ENCODE results near the gene PIGU.

Gene PIGU

DNA sequence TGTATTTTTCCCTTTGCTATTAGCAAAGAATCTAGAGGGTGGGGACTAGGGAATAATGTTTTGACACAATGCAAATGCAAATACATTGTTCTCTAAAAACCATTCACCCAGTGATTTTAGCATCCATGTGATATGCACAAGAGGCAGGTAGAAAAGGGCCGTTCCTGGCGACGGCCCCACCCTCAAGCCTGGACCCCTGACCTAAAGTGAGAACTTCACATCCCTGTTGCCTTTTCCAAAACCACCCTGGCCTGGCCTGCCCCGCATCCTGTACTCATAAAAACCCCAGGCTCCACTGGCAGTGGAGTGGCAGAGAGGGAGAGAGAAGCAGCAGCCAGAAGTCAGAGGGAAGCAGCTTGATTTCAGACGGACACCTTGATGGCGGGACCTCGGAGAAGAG is 69.8 kb downstream of the PIGU start:
- no peak for TF ChIP-seq CTCF (IDR thresholded peaks at IDR 0.05; ENCODE audit: extremely low read depth, insufficient read depth, missing control alignments)
- in situ Hi-C loops (cut with MboI; ENCODE audit: low pct_unique_long_range_greater_than_20kb, low sequenced_read_pairs, unreplicated experiment), result no loop called here
- no peak for DNase-seq (ENCODE audit: low spot score)

DNA sequence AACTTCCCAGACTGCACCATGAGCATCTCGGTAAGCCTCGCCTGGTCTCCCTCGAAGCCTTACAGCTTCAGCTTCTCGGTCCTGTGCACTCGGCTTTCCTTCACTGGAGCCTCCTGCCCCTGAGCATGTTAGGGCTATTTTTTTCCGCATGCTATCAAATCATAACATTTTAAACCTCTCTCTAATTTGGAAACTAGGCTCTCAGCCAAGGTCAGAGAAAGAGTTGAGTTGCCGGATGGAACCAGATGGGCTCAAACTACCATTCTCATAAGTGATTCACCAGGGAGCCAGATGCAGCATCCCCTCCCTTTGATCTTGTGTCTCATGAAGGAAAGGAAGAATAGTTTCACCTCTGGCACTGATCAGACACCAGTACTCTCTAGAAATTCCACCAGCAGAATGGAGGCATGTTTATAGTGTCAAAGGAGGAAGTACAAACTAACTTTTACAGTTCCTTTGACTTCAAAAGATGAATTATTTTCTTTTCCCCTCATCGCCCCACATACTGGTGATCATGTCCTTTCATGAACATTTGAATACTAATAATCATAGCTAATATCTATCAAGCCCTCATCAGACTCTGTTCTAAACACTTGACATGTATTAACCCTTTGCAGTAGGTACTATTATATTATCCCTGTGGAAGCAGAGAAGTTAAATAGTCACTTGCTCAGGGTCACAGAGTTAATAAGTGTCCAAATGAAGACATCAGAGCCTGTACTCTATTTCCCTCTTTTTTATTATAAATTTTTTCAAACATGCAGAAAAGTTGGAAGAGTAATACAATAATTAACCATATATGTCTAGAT is 71.7 kb downstream of the PIGU start:
- DNase-seq (ENCODE audit: low spot score), result no peak
- TF ChIP-seq CTCF (IDR thresholded peaks at IDR 0.05; ENCODE audit: extremely low read depth, insufficient read depth, missing control alignments), result no peak
- in situ Hi-C loops (cut with MboI; ENCODE audit: low pct_unique_long_range_greater_than_20kb, low sequenced_read_pairs, unreplicated experiment), result no loop called here

DNA sequence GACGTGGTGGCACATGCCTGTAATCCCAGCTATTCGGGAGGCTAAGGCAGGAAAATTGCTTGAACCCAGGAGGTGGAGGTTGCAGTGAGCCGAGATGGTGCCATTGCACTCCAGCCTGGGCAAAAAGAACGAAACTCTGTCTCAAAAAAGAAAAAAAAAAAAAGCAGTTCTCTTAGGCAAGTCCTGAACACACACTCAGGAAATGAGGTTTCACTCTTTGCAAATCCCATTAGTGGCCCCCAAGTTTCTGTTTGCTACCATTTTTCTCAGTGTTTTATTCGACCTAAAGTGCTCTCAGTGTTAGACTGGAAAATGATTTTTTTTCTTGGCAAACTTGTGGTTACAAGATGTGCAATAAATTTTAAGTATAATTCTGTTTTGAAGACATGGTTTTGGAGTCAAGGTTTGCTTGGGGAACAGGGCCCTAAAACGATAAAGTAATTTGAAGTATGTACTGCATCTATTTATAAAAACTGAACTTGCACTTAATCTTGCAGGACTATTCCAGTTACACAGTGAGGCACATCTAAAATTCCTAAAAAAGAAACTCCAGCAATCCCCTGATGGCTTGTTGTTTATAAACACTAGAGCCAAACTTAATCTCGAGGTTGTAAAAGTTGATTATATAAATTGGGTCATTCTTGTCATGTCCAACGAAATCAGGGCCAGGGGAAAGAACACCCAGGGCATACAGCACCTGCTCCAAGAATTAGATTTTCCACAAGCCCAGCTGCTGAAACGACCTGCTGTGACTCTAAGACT is 75.8 kb downstream of the PIGU start:
- in situ Hi-C loops (cut with MboI; ENCODE audit: low pct_unique_long_range_greater_than_20kb, low sequenced_read_pairs, unreplicated experiment), result no loop called here
- DNase-seq (ENCODE audit: low spot score), result no peak
- TF ChIP-seq CTCF (IDR thresholded peaks at IDR 0.05; ENCODE audit: extremely low read depth, insufficient read depth, missing control alignments), result no peak

GRCh38 chr20:34595377-34596184 is 81.3 kb downstream of the PIGU start:
- no peak for TF ChIP-seq CTCF (IDR thresholded peaks at IDR 0.05; ENCODE audit: extremely low read depth, insufficient read depth, missing control alignments)
- DNase-seq (ENCODE audit: low spot score), result no peak
- in situ Hi-C loops (cut with MboI; ENCODE audit: low pct_unique_long_range_greater_than_20kb, low sequenced_read_pairs, unreplicated experiment), result no loop called here

DNA sequence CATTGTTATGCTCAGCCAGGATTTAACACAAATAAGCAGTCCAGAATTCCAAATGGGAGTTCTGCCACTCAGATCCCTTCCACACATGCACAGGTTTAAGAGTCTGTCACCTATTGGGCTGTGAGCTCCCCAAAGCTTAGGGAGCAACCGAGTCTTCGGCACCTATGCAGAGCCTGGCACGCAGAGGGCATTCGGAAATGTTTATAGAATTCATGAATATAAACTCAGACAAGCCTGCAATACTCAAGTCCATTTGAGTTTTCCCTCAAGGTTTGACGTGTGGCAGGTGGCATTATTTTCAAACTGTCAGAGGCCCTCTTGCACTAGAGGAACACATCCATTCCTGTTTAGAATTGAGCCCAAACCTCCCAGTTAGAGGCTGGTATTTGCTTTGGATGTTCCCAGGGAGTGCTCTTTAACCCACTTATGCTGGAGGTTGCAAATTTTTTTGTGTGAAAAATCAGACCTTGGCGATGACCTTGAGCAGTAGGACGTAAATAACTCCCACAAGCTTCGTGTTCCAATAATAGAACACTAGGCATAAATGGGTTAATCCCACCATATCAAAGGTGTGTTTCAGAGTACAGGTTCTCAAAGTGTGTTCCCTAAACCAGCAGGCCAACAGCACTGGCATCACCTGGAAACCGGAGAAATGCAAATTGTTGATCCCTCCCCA is 90.3 kb downstream of the PIGU start:
- no peak for TF ChIP-seq CTCF (IDR thresholded peaks at IDR 0.05; ENCODE audit: extremely low read depth, insufficient read depth, missing control alignments)
- in situ Hi-C loops (cut with MboI; ENCODE audit: low pct_unique_long_range_greater_than_20kb, low sequenced_read_pairs, unreplicated experiment), result no loop called here
- DNase-seq (ENCODE audit: low spot score), result no peak

- no peak for DNase-seq (ENCODE audit: low spot score)
- TF ChIP-seq CTCF (IDR thresholded peaks at IDR 0.05; ENCODE audit: extremely low read depth, insufficient read depth, missing control alignments), result no peak
- in situ Hi-C loops (cut with MboI; ENCODE audit: low pct_unique_long_range_greater_than_20kb, low sequenced_read_pairs, unreplicated experiment), result no loop called here
These were observed 91.9 kb downstream of the PIGU start for GRCh38 chr20:34585019-34585418.
